GM18870 (cell line): ENCODE results near the gene PRKN.

Experiments used
- ATAC-seq: cut with Tn5 transposase; IDR thresholded peaks from one replicate; pipeline ENCODE4 v1.9.1; 2021; ENCODE audit warnings: moderate library complexity; ENCODE audit not compliant: unreplicated experiment

The PRKN gene

DNA sequence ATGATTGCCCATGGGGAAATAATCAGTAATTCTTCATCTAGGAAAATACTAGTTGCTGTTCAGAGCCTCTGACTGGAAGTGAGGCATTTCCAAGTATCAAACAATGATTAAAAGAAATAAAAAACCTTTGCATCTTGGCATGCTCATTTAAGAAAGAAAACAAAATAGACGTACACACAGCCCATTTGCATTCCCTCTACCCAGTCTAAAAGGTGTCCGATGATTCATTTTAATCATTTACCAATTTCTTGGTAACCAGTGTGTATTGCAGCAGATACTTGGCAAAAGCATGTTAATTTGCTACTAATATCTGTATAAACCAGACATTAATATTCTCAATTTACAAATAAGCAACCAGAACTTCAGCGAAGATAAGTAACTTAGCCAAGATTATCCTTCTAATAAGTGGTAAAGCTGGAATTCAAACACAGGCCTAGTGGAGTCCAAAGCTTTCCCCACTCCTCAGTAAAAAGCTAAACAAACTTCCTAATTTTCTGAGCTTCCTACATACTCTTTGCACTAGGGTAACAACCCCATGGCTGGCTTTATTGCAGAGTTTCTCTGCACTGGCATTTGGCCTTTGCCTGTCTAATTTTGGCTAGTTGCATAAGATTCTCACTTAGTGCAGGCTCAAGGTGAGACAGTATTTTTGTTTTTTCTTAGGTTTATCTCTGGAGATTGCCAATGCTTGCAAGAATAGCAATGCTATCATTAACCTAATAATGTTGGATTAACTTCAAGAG is 338.1 kb downstream of the PRKN start:
- ATAC-seq = no peak

DNA sequence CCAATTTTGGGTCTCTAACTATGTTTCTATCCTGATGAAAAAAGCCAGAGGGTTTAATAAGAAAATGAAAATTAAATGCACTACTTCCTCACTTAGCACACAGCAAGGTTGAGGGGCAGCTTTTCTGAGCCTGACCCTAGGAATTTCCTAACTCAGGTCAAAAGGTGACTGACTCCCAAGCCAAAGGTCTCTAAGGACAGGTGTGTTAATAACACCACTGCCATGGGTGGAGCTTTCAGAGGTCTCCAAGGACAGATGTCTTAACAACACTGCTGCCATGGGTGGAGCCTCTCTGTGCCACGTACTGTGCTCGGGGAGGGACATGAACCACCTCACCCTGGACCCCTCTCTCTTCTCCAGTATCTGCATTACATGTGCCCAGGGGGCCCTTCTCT is 339.2 kb downstream of the PRKN start:
- ATAC-seq = no peak

DNA sequence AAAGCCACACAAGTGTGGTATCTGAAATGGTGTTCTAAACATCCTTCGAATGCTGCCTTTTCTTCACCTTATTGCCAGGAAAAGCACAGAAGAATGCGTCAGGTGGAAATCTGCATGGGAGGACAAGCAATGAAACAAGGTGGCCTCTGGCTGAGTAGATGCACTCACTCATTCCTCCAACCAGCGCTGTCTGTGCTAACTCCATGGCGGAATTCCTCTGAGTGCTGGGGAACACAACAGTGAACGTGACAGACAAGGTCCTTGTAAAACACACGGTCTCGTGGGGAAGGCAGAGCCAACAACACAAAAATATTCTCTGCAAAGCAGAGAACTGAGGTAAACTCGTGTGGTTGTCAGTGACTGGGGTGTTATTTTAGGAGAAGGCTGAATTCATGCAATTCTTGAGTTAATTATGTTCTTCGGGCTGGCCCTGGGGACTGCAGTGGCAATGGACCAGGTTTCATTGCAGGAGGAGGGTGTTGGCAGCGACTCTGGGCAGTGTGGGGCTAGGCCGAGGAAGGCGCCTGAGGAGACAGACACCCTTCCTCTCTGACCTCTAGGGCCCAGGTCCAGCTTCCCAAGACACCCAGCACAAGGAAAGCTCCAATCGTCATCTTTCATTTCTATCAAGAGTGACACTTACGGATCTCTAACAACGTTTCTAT is 339.7 kb downstream of the PRKN start:
- no peak for ATAC-seq

DNA sequence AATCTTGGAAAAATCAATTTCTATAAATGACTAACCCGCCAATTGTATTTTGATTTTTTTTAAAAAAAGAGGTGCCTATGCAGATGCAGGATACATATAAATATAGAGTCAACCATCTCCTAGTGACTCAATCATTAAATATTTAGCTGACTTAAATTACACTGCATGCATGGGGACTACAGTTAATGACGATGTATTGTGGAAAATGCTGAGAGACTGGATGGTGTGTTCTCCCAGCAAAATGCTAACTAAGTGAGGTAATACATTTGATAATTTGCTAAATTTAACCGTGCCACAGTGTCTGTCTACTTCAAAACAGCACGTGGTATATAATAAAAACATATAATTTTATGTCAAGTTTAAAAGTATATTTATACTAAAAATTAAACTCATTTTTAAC is 341.6 kb downstream of the PRKN start:
- ATAC-seq = no peak

DNA sequence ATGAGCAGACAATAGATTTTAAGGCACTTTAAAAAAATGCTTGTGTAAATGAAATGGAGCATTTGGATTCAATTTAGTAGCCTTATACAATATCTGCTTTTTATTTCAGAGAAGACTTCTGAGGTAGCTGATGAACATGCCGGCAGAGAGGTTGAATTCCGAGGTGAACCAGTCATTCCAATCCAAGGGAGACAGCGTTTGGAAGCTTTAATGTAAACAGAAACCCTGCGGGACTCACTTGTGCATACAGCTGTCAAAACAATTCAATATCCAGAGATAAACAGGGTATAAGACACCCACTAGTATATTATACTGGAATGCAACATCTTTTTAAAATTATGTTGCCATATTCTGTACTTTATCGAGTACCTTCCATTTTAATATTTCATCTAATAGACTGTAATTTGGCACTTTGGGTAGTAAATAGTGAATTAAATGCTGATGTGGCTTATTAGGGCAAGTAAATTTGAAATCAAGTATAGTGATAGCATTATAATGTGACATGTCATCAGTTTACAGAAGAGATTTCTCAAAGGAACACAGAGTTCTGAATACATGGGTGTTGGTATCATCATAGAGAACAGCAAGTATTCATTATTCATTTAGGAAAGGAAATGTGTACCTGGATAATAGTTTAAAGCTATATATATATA is 347.7 kb downstream of the PRKN start:
- ATAC-seq = no peak

DNA sequence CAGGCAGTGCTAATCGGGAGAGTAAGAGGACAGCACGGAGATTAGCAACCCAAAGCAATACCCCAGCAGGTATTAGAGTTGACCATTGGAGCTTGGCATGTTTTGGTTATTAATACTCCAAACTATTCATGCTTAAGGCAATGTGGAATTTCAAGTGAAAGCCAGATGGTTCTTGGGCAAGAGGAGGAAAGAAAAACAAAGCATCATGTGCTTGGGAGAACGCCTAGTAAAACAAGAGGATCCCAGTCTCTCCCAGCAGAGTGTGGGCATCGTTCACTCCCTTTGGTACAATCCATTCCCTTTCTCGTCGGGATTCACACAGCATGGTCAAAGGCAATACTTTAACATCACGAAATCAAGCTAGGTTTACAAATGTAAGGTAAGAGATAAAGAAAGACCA is 349.8 kb downstream of the PRKN start:
- no peak for ATAC-seq

DNA sequence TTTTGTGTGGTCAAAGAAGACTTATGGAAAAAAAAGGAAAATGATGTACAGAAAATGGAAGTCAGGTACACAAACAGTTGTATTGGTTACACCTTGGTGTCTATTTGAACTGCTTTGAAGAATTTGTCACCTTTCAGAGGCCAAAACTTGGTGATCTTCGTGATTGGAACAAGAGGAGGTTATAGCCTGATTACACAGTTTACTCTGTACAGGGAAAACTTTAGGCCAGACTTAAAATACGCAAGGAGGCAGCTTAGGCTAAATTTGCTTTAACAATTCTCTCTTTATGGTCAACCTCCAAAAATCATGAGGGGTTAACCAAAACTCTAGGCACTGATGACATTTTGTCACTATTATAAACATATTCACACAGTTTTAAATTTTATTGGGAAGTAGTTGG is 353.7 kb downstream of the PRKN start:
- no peak for ATAC-seq

DNA sequence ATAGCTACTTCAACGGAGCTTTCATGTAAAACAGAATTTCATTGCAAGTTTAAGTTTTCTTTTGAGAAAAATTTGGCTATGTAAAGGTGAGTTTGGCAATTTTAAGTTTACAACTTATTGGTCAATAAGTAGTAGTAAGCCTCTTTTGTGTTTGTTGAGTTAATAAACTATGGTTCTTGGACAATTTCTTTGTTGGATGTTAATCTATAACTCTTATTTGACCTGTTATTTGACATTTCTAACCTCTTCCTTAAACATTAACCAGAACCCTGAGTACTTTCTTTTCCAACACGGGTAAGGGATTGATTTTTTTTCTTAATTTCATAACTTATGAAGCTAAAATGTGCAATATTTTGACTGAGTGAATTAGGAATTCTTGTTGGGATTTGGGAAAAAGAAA is 354.4 kb downstream of the PRKN start:
- ATAC-seq = no peak

DNA sequence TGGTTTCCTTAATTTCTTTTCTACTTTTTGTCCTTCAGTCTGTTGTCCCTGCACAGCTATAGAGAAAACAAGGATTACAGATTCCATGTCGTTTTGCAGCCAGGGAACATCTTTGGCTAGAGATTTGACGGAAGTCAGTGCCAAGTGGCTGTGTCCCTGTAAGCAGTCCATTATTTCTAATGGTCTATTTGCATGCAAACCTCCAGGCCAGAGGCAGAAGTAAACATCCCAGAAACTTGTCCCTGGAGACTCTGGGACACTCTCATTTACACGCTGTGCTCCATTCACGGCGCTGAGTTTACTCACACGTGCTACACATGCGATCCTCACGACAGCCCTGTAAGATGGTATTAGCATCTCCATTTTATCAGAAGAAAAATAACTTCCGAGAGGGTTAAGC is 355.5 kb downstream of the PRKN start:
- no peak for ATAC-seq

DNA sequence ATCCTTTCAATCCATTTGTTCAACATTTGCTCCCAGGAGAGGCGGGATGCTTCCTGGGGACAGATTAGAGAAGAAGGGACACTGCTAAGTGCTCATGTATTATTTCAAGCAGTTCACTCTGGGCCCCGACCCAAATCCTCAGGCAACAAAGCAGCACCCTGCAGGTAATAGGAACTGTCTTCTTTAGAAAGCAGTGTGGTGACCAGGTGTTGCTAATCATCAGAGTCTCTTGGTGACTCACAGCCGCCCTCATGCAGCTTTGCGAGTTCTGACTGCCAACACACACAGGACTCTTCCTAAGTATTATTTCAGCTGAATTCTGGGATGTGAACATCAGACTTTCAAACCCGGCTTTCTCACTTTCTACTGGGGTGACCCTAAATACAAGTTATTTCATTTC is 356.4 kb downstream of the PRKN start:
- no peak for ATAC-seq

DNA sequence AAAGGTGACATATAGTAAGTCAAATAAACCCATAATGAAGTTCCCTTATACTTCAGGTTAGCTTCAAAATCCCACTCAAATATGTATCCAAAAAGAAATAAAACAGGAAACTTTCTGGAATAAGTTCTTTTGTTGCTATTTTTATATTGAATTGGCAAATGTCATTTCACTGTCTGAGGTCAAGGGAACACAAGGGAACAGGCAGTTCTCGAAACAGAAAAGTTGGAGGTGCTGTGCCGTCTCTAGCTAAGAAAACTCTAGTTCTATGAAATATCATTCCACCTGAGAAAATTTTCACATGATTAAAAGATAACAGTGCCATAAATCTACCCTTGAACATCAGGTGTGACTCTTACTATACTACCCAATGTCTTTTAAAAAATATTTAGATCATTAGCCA is 358.5 kb downstream of the PRKN start:
- ATAC-seq = no peak

DNA sequence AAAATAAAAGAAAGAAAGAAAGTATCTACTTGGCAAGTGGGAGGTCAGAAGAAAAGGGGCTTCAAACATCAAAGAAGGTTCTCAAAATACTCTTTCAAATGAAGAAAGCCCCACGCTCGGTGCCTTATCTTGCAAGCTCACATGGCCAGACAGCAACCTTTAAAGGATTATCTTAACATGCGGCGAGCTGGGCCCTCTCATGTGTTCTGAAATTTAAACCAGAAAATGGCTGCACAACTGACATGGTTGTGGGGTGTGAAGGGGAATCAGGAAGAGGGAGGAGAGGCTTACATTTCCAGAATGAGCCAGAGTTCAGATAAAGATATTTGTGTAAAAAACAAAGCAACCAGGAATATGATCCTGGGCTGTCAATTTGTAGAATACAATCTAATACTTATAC is 363.1 kb downstream of the PRKN start:
- ATAC-seq = no peak

DNA sequence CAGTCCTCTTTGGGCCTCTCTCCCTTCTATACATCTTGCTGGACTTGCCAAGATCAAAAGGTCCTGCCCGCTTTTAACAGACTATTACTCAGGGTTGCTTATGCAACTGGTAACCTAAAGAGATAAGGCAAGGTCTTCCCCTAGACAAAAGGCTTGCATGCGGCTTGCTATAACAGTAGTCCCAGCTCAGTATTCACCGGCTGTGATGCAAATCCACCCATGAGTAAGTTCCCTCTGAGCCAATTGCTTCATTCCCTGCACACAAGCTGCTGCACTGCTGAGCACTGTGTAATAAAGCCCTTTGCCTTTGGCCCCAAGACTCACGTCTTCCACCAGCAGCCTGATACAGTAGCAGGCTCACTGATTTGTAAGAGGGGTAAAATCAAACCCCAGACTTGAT is 363.8 kb downstream of the PRKN start:
- ATAC-seq = no peak

DNA sequence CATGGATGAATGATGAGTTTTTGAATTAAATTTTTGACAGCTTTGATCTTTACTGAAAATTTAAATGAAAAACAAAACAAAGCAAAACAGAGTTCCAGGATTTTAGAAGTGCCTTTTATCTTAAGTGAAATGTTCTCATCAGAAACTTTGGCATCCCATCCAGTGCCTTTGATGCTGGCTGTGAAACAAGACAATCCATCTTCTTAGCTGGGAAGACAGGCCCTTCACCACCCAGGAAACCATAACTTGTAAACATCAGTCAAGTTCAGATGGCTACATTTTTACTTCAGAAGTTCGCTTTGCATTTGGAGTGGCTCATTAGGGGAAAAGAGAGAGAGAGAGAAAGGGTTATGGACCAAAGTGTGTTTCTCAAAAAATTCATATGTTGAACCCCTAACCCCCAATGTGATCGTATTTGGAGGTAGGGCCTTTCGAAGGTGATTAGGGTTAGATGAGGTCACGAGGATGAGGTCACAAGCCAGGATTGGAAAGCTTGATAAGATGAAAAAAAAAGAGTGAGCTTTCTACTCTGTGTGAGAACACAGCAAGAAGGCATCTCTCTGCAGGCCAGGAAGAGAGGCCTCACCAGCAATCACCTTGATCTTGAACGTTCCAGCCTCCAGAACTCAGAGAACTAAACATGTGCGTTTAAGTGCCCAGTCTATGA is 366.5 kb downstream of the PRKN start:
- ATAC-seq = no peak

DNA sequence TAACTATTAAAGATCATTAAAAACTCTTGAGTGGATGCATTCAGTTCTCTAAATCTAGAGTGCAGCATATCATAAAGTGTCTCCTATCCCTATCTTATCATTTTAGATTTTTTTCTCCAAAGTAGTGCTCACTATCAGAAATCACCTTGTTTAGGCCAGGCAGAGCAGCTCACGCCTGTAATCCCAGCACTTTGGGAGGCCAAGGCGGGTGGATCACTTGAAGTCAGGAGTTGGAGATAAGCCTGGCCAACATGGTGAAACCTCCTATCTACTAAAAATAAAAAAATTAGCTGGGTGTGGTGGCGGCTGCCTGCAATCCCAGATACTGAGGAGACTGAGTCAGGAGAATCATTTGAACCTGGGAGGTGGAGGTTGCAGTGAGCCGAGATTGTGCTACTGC is 368.9 kb downstream of the PRKN start:
- ATAC-seq = no peak

DNA sequence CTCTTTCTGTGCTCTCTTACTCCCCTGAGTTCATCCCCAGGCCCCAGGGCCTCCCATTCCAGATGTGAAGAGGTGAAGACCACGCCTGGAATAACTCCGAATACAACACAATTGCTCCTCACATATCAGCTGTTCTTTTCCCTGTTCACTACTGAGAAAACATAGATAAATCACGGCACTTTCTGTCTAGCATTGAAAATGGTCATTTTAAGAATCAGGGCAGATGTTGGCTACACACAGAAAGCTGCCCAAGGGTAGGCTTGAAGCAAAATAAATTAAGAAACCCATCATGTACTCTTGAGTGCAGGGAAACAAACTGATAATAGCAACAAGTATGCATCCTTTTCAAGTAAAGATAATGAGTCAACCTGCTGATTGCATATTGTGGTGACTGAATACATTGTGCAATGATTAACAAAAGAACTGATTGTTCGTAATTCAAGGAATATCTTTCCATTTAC is 382.5 kb downstream of the PRKN start:
- no peak for ATAC-seq

DNA sequence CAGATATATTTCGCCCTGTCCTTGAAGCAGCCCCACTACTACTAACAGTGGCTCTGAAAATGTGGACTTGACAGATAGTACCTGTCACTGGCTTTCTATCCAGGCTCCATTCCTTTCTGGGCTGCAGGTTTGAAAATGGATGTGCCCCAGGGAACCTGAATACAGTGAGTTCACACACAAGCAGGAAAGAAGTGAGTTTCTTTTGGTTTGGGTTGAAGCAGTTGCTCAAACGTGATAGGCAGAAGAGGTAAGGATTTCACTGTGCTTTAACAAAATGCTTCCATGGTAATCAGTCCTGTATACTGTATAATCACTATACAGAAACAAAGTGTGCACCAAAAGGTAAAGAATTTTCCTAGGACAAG is 382.9 kb downstream of the PRKN start:
- no peak for ATAC-seq

DNA sequence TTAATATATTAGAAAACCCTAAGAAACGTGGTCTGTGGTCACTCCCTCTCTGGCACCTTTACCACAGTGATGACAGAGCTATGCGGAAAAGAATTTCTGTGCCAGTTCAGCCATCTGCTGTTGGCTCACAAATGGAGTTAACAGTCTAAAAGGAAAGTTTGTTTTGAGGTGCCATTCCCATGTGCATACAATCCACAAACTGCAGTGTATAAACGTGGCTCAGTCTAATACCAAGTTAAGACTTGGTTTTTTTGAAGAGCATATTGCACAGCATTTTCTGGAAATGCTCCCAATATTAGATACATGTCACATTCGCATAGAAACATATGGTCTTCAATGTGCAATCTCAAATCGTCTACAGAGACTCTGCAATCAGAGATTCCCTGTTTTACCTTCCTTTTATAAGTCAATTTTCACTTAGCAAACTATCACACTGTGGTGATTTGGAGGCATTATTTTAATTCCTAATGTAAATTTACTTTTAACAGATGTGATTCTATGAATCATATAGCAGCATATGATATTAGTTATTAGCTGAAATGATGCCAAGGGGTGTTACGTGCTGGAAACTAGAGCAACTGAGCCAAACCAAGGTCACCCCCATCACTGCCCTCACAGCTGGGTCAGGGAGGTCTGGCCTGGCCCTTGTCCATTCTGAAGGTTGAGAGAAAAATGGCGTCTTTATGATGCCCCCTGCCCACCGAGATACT is 383.5 kb downstream of the PRKN start:
- no peak for ATAC-seq

DNA sequence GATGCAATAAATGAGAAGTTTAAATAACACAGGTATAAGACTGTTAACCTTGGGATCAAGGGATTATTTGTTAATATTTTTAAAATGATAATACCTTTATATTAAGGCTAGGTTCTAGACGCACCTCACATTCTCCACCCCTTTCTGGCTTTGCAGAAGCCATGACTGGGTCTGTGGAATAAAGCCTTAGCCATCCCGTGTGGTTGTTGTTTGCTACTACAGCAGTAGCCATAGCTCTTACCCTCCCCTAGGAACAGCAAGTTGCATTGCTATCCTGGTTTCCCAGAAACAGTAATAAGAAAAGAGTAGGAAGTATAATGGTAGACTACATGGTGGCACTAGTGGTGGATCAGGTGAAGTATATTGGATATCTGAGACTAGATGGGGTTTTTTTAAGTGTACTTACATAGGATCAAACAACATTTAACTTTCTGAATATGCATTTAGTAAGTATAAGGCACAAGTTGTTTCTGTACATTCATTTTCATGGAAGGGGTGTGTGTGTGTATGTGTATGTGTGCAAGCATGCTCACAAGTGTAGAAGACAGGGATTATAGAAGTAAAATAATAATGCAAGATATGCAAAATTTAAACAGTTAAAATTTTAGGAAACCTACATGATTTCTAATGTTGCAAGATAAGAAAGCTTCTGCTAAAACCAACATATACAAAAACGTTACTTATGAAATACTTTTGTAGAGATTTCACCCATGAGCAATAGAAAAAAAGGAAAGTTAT is 384.2 kb downstream of the PRKN start:
- ATAC-seq = no peak

DNA sequence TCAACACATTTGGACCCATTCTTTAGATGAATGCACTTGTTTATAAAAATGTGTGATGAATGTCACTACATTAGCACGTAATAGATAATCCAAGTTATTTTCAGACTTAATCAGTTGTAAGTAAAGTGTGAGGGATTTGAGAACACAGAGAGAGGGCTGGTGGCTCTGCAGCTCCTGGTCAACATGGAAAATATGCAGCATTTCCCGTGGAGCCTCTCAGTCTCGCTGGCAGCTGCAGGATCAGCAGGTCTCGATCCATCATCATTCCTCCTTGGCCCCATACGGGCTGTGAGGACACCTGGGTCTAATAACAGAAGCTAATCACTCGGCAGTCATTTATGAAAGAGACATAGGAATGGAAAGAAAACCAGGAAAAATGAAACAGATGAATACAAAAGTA is 390.2 kb downstream of the PRKN start:
- ATAC-seq = no peak

DNA sequence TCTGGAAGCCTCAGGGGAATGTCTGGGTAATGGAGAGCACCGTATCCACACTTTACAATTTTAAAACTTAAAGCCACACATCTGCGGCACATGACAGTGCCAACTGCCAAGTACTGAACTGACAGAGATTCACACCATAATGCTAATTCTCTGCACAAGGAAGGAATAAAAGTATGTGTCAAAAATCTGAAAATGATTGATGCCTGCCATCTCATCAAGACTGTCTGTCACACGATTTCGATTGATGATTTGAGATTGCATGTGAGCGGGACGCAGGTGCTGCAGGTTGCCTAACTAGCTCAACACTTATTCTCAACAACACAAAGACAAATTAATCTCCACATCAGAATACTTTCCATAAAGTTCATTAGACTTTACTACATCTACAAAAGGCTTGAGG is 391.2 kb downstream of the PRKN start:
- ATAC-seq = no peak
